IPS-20b (cell line): ENCODE data around the gene BEAN1.

Experiments used
- H3K27ac ChIP-seq: one replicate; pipeline ENCODE4 v1.5.1; 2013; ENCODE audit warnings: low read length
- H3K27me3 ChIP-seq: 2 replicates; pipeline ENCODE4 v1.6.1; 2013; ENCODE audit warnings: mild to moderate bottlenecking, low read length, inconsistent platforms; ENCODE audit not compliant: insufficient read depth
- H3K36me3 ChIP-seq: 2 replicates; pipeline ENCODE4 v1.6.1; 2013; ENCODE audit warnings: low read depth, mild to moderate bottlenecking, inconsistent platforms, low read length, moderate library complexity; ENCODE audit not compliant: insufficient read depth
- H3K4me1 ChIP-seq: 2 replicates; pipeline ENCODE4 v1.6.1; 2013; ENCODE audit warnings: mild to moderate bottlenecking, control low read depth, inconsistent platforms, low read length, moderate library complexity; ENCODE audit not compliant: insufficient read depth
- H3K4me3 ChIP-seq: 2 replicates; pipeline ENCODE4 v1.5.1; 2013; ENCODE audit warnings: mild to moderate bottlenecking, low read length, inconsistent platforms
- H3K9ac ChIP-seq: 2 replicates; pipeline ENCODE4 v1.6.1; 2013; ENCODE audit warnings: low read depth, mild to moderate bottlenecking, inconsistent platforms, low read length, moderate library complexity
- H3K9me3 ChIP-seq: 2 replicates; pipeline ENCODE4 v1.6.1; 2013; ENCODE audit warnings: mild to moderate bottlenecking, low read depth, low read length, inconsistent platforms; ENCODE audit not compliant: insufficient read depth

The BEAN1 gene

GRCh38 chr16:66516808-66517585, 89.9 kb downstream of the BEAN1 start:
- Histone ChIP-seq H3K4me3 (no peak overlapping the region), H3K4me1 (peaks cover 20% of the 10 kb centered on the region), H3K9ac (0 out of 2 replicates have a peak overlapping the region, but pooled peaks have one; percentile 11), H3K9me3 (no peaks in the 10 kb centered on the region), H3K36me3 (no peaks in the 10 kb centered on the region), H3K27ac (no peak overlapping the region), H3K27me3 (no peaks in the 10 kb centered on the region)

GRCh38 chr16:66517586-66518263, 90.6 kb downstream of the BEAN1 start:
- Histone ChIP-seq H3K9me3 (no peaks in the 10 kb centered on the region), H3K36me3 (no peaks in the 10 kb centered on the region), H3K4me3 (no peak overlapping the region), H3K9ac (0 out of 2 replicates have a peak overlapping the region, but pooled peaks have one; percentile 11), H3K4me1 (peaks cover 14% of the 10 kb centered on the region), H3K27me3 (no peaks in the 10 kb centered on the region), H3K27ac (no peak overlapping the region)

GRCh38 chr16:66519482-66520373, 92.6 kb downstream of the BEAN1 start:
- H3K9me3 ChIP-seq = no peaks in the 10 kb centered on the region
- no peak overlapping the region for H3K27ac ChIP-seq
- no peak overlapping the region for H3K4me3 ChIP-seq
- H3K27me3 ChIP-seq = no peaks in the 10 kb centered on the region
- no peaks in the 10 kb centered on the region for H3K36me3 ChIP-seq
- peaks cover 7% of the 10 kb centered on the region for H3K4me1 ChIP-seq
- no peak overlapping the region for H3K9ac ChIP-seq

GRCh38 chr16:66520406-66521170, 93.5 kb downstream of the BEAN1 start:
- Histone ChIP-seq H3K27me3 (no peaks in the 10 kb centered on the region), H3K9ac (no peak overlapping the region), H3K27ac (no peak overlapping the region), H3K36me3 (no peaks in the 10 kb centered on the region), H3K4me1 (peaks cover 7% of the 10 kb centered on the region), H3K4me3 (no peak overlapping the region), H3K9me3 (no peaks in the 10 kb centered on the region)

GRCh38 chr16:66521252-66521713, 94.2 kb downstream of the BEAN1 start:
- no peaks in the 10 kb centered on the region for H3K27me3 ChIP-seq

GRCh38 chr16:66521951-66522771, 95.1 kb downstream of the BEAN1 start:
- Histone ChIP-seq H3K9ac (no peak overlapping the region), H3K9me3 (no peaks in the 10 kb centered on the region), H3K36me3 (no peaks in the 10 kb centered on the region), H3K27ac (no peak overlapping the region), H3K4me3 (no peak overlapping the region), H3K4me1 (peaks cover 3% of the 10 kb centered on the region), H3K27me3 (no peaks in the 10 kb centered on the region)

More at GRCh38 chr16:66521252-66521713, 94.2 kb downstream of the BEAN1 start:
- Histone ChIP-seq H3K9ac (no peak overlapping the region), H3K27ac (no peak overlapping the region), H3K4me1 (peaks cover 7% of the 10 kb centered on the region), H3K36me3 (no peaks in the 10 kb centered on the region), H3K4me3 (no peak overlapping the region), H3K9me3 (no peaks in the 10 kb centered on the region)

- H3K27ac ChIP-seq = no peak overlapping the region
- no peaks in the 10 kb centered on the region for H3K9me3 ChIP-seq
- no peaks in the 10 kb centered on the region for H3K36me3 ChIP-seq
- H3K9ac ChIP-seq = no peak overlapping the region
- no peak overlapping the region for H3K4me3 ChIP-seq
- no peaks in the 10 kb centered on the region for H3K4me1 ChIP-seq
- no peaks in the 10 kb centered on the region for H3K27me3 ChIP-seq
Observed at GRCh38 chr16:66522816-66523590, 95.9 kb downstream of the BEAN1 start.

- Histone ChIP-seq H3K4me1 (no peaks in the 10 kb centered on the region), H3K27me3 (no peaks in the 10 kb centered on the region), H3K36me3 (no peaks in the 10 kb centered on the region), H3K4me3 (no peak overlapping the region), H3K9me3 (no peaks in the 10 kb centered on the region), H3K27ac (no peak overlapping the region), H3K9ac (no peak overlapping the region)
Observed at GRCh38 chr16:66523861-66524354, 96.8 kb downstream of the BEAN1 start.

GRCh38 chr16:66524601-66525164, 97.6 kb downstream of the BEAN1 start:
- Histone ChIP-seq H3K4me3 (no peak overlapping the region), H3K4me1 (no peaks in the 10 kb centered on the region), H3K9ac (no peak overlapping the region), H3K27ac (no peak overlapping the region), H3K36me3 (no peaks in the 10 kb centered on the region), H3K27me3 (no peaks in the 10 kb centered on the region), H3K9me3 (no peaks in the 10 kb centered on the region)
